Measurements from ENCODE around the gene PXMP2. TPM values are rescaled to one million over a fixed set of nuclear protein-coding genes. Genes with fewer than 3 reads are reported as not detected.

The PXMP2 gene
- total and polyA plus RNA-seq, 4 donors = 43.8 to 259 (median 135) TPM

DNA sequence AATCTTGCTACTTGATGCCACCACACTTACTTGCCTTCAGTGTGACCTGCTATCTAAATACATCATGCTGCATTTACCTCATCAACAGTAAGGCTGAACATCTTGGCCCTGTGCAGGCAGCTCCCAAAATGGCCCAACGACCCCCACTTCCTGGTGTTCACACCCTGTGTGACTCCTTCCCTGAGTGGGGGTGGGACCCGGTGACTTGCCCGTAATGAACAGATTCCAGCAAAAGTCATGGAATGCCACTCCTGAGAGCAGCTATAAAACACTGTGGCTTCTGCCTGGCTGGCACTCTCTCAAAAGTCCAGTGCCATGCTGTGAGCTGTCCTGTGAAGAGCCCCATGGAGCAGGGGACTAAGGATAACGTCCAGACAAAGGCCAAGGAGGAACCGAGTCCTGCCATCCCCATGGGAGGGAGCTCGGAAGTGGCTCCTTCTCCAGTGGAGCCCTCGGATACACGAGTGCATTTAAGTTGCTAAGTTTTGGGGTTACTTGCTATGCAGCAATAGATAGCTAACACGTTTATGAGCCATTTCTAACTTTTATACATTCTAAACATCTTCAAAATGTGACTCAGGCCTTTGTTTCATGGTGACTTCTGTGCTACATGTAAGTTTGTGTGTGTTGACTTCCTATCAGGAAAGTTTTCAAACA is 35.8 kb upstream of the PXMP2 start:
- Histone ChIP-seq H3K9me3 (ENCODE audit: control insufficient read depth in 4 of 4, low read length in 3 of 4) (no peaks in the 10 kb centered on the region), H3K4me3 (ENCODE audit: low read depth in 1 of 3, low read length in 3 of 3) (no peak overlapping the region), H3K4me1 (ENCODE audit: control insufficient read depth in 4 of 4, insufficient read depth in 4 of 4, low read length in 3 of 4) (no peaks in the 10 kb centered on the region), H3K9ac (ENCODE audit: low read depth in 1 of 2, low read length in 2 of 2) (no peak overlapping the region), H3K27me3 (ENCODE audit: control insufficient read depth in 4 of 4, insufficient read depth in 4 of 4, low read length in 3 of 4) (no peaks in the 10 kb centered on the region), H3K36me3 (ENCODE audit: control insufficient read depth in 4 of 4, insufficient read depth in 3 of 4, low read depth in 1 of 4, low read length in 3 of 4) (peaks cover 11 to 69% (median 38%) of the 10 kb centered on the region in 4 donors), H3K27ac (ENCODE audit: low read depth in 1 of 2, low read length in 2 of 2) (no peak overlapping the region)
- no peak for DNase-seq (ENCODE audit: low spot score)
- 93% methylated on average over 9 of the region's 9 CpGs for WGBS
- TF ChIP-seq RAD21 (IDR thresholded peaks at IDR 0.05) (no peak), ZBTB33 (IDR thresholded peaks at IDR 0.05) (no peak), SP1 (IDR thresholded peaks at IDR 0.05) (no peak), HNF4G (IDR thresholded peaks at IDR 0.05) (no peak), JUND (IDR thresholded peaks at IDR 0.05) (no peak), YY1 (IDR thresholded peaks at IDR 0.05) (no peak), GABPA (IDR thresholded peaks at IDR 0.05 in 1 of 2, conservative IDR thresholded peaks at IDR 0.05 in 1 of 2) (no peak), ATF3 (IDR thresholded peaks at IDR 0.05) (no peak), RXRA (IDR thresholded peaks at IDR 0.05) (no peak), FOXA2 (IDR thresholded peaks at IDR 0.05) (no peak), CTCF (IDR thresholded peaks at IDR 0.05; ENCODE audit: low read depth, low read length, missing input control) (no peak), EGR1 (IDR thresholded peaks at IDR 0.05; ENCODE audit: low read depth in 2 of 2) (no peak), NR2F2 (IDR thresholded peaks at IDR 0.05) (no peak), HNF4A (conservative IDR thresholded peaks at IDR 0.05) (no peak), FOXA1 (IDR thresholded peaks at IDR 0.05) (no peak), TAF1 (conservative IDR thresholded peaks at IDR 0.05) (no peak)
- TF ChIP-seq, protein P1, sequence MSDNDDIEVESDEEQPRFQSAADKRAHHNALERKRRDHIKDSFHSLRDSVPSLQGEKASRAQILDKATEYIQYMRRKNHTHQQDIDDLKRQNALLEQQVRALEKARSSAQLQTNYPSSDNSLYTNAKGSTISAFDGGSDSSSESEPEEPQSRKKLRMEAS (IDR thresholded peaks at IDR 0.05) = no peak
- TF ChIP-seq, protein P2, sequence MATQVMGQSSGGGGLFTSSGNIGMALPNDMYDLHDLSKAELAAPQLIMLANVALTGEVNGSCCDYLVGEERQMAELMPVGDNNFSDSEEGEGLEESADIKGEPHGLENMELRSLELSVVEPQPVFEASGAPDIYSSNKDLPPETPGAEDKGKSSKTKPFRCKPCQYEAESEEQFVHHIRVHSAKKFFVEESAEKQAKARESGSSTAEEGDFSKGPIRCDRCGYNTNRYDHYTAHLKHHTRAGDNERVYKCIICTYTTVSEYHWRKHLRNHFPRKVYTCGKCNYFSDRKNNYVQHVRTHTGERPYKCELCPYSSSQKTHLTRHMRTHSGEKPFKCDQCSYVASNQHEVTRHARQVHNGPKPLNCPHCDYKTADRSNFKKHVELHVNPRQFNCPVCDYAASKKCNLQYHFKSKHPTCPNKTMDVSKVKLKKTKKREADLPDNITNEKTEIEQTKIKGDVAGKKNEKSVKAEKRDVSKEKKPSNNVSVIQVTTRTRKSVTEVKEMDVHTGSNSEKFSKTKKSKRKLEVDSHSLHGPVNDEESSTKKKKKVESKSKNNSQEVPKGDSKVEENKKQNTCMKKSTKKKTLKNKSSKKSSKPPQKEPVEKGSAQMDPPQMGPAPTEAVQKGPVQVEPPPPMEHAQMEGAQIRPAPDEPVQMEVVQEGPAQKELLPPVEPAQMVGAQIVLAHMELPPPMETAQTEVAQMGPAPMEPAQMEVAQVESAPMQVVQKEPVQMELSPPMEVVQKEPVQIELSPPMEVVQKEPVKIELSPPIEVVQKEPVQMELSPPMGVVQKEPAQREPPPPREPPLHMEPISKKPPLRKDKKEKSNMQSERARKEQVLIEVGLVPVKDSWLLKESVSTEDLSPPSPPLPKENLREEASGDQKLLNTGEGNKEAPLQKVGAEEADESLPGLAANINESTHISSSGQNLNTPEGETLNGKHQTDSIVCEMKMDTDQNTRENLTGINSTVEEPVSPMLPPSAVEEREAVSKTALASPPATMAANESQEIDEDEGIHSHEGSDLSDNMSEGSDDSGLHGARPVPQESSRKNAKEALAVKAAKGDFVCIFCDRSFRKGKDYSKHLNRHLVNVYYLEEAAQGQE (IDR thresholded peaks at IDR 0.05) = no peak

Data from liver (tissue), 9 donors.